DND-41 (cell line): ENCODE results near the gene PRUNE1.

Experiments used
- ATAC-seq: fragments of 200-7000 bp; cut with Tn5 transposase; 3 replicates; pipeline ENCODE4 v1.9.1; 2021; ENCODE audit warnings: low read depth; ENCODE audit not compliant: insufficient read depth
- DNase-seq: peaks from one replicate; pipeline ENCODE4 v3.0.0-alpha.2; 2020
- H2AFZ ChIP-seq: 2 replicates; pipeline ENCODE4 v1.6.0; 2012; ENCODE audit warnings: low read depth, low read length
- H3K27ac ChIP-seq: 2 replicates; pipeline ENCODE4 v1.5.1; 2012; ENCODE audit warnings: low read length, inconsistent platforms
- H3K27me3 ChIP-seq: fragments of 200-600 bp; sonication (generic); 2 replicates; pipeline ENCODE4 v1.6.0; 2012; ENCODE audit warnings: low read length, mild to moderate bottlenecking, inconsistent platforms; ENCODE audit not compliant: insufficient read depth, poor library complexity
- H3K36me3 ChIP-seq: 2 replicates; pipeline ENCODE4 v1.5.1; 2012; ENCODE audit warnings: low read length, inconsistent platforms; ENCODE audit not compliant: insufficient read depth
- H3K4me1 ChIP-seq: 2 replicates; pipeline ENCODE4 v1.5.1; 2012; ENCODE audit warnings: mild to moderate bottlenecking, low read length; ENCODE audit not compliant: insufficient read depth
- H3K4me2 ChIP-seq: 2 replicates; pipeline ENCODE4 v1.6.0; 2012; ENCODE audit warnings: mild to moderate bottlenecking, moderate library complexity, low read length, inconsistent platforms; ENCODE audit not compliant: insufficient read depth
- H3K4me3 ChIP-seq, 2 experiments: fragments of 200-600 bp in 1 of 2; shearing (Covaris generic) in 1 of 2; 2 replicates each; pipeline ENCODE4 v1.5.1; 2012 to 2016; ENCODE audit warnings: inconsistent platforms in 2 of 2, low read length in 2 of 2, mild to moderate bottlenecking in 2 of 2, low read depth in 1 of 2, moderate library complexity in 1 of 2
- H3K79me2 ChIP-seq: 2 replicates; pipeline ENCODE4 v1.6.0; 2012; ENCODE audit warnings: low read length, inconsistent platforms; ENCODE audit not compliant: insufficient read depth
- H3K9ac ChIP-seq: 2 replicates; pipeline ENCODE4 v1.6.0; 2012; ENCODE audit warnings: low read depth, mild to moderate bottlenecking, inconsistent platforms, low read length, moderate library complexity
- H3K9me3 ChIP-seq: 2 replicates; pipeline ENCODE4 v1.5.1; 2012; ENCODE audit warnings: low read length, moderate library complexity, mild to moderate bottlenecking, inconsistent platforms; ENCODE audit not compliant: insufficient read depth, severe bottlenecking
- H4K20me1 ChIP-seq: 2 replicates; pipeline ENCODE4 v1.6.0; 2012; ENCODE audit warnings: low read length; ENCODE audit not compliant: insufficient read depth
- CTCF ChIP-seq: IDR thresholded peaks from 2 replicates; pipeline ENCODE4 v1.5.1; 2012; ENCODE audit warnings: borderline replicate concordance, low read length, moderate library complexity, mild to moderate bottlenecking; ENCODE audit not compliant: poor library complexity, severe bottlenecking; ENCODE audit errors: extremely low read depth
- EZH2 ChIP-seq: IDR thresholded peaks from 3 replicates; pipeline ENCODE4 v1.6.1; 2012; ENCODE audit warnings: borderline replicate concordance, low read depth, mild to moderate bottlenecking, moderate library complexity, low read length, inconsistent platforms; ENCODE audit not compliant: severe bottlenecking

Gene PRUNE1

GRCh38 chr1:150970808-150971582, 37.3 kb upstream of the PRUNE1 start:
- Histone ChIP-seq H2AFZ (no peak overlapping the region), H3K4me3 (no peak overlapping the region; a peak in 1 of 4 replicates), H3K4me1 (peaks cover 41% of the 10 kb centered on the region), H4K20me1 (peaks cover 54% of the 10 kb centered on the region), H3K9me3 (no peaks in the 10 kb centered on the region), H3K27ac (no peak overlapping the region), H3K79me2 (peaks cover 73% of the 10 kb centered on the region), H3K4me2 (peak overlapping the region; percentile 95; the same call in 1 of the 2 replicates), H3K9ac (no peak overlapping the region), H3K36me3 (peaks cover 52% of the 10 kb centered on the region), H3K27me3 (no peaks in the 10 kb centered on the region)
- ATAC-seq (no peak), DNase-seq (no peak)
- TF ChIP-seq CTCF = no peak
- no peak for TF ChIP-seq EZH2

GRCh38 chr1:150971583-150972416, 36.4 kb upstream of the PRUNE1 start:
- Histone ChIP-seq H3K4me3 (peak overlapping the region in 1 of 2 experiments; percentile 67; a peak in 2 of 4 replicates), H3K79me2 (peaks cover 73% of the 10 kb centered on the region), H3K9ac (peak overlapping the region; percentile 91), H3K27ac (peak overlapping the region; percentile 77; the same call in 1 of the 2 replicates), H2AFZ (no peak overlapping the region), H3K4me1 (peaks cover 41% of the 10 kb centered on the region), H3K27me3 (no peaks in the 10 kb centered on the region), H3K9me3 (no peaks in the 10 kb centered on the region), H3K4me2 (peak overlapping the region; percentile 95), H4K20me1 (peaks cover 54% of the 10 kb centered on the region), H3K36me3 (peaks cover 44% of the 10 kb centered on the region)
- no peak for DNase-seq
- TF ChIP-seq EZH2 = no peak
- peak; percentile 39 for TF ChIP-seq CTCF
- ATAC-seq = 0 out of 3 replicates have a peak, but pooled peaks have one; percentile 10

GRCh38 chr1:150972417-150972940, 35.8 kb upstream of the PRUNE1 start:
- Histone ChIP-seq H3K27ac (peak overlapping the region; percentile 77; the same call in 1 of the 2 replicates), H3K9me3 (no peaks in the 10 kb centered on the region), H2AFZ (no peak overlapping the region), H3K36me3 (peaks cover 38% of the 10 kb centered on the region), H3K9ac (peak overlapping the region; percentile 91), H3K79me2 (peaks cover 73% of the 10 kb centered on the region), H3K4me1 (peaks cover 45% of the 10 kb centered on the region), H3K27me3 (no peaks in the 10 kb centered on the region), H3K4me3 (peak overlapping the region in 1 of 2 experiments; percentile 67; a peak in 2 of 4 replicates), H4K20me1 (peaks cover 54% of the 10 kb centered on the region), H3K4me2 (peak overlapping the region; percentile 95)
- TF ChIP-seq EZH2 (no peak), CTCF (no peak)
- no peak for ATAC-seq
- DNase-seq = no peak
